Hepatocyte (in vitro differentiated cells): ENCODE results near the gene RNMT. TPM values are rescaled to one million over a fixed set of nuclear protein-coding genes. Genes with fewer than 3 reads are reported as not detected.
"Not testable (repeated sequence)": the region's sequence is repeated elsewhere in the genome, so short reads cannot be mapped to it uniquely, and the experiment has no call there.

Experiments
- DNase-seq: peaks from one replicate; pipeline ENCODE4 v3.0.0-alpha.2; 2016; ENCODE audit warnings: low spot score
- H2AFZ ChIP-seq: fragments of 200-600 bp; sonication (generic); 2 replicates; pipeline ENCODE4 v1.6.0; 2016; ENCODE audit warnings: antibody characterized with exemption, mild to moderate bottlenecking
- H3K27ac ChIP-seq: fragments of 200-600 bp; sonication (generic); 2 replicates; pipeline ENCODE4 v1.5.1; 2016; ENCODE audit warnings: mild to moderate bottlenecking
- H3K27me3 ChIP-seq: fragments of 200-600 bp; sonication (generic); 2 replicates; pipeline ENCODE4 v1.6.1; 2016
- H3K36me3 ChIP-seq: fragments of 200-600 bp; sonication (generic); replicated peaks from 2 replicates; pipeline ENCODE4 v1.5.1; 2016; ENCODE audit warnings: low read depth; ENCODE audit not compliant: insufficient read depth
- H3K4me1 ChIP-seq: fragments of 200-600 bp; sonication (generic); 2 replicates; pipeline ENCODE4 v1.5.1; 2016; ENCODE audit warnings: mild to moderate bottlenecking, moderate library complexity; ENCODE audit not compliant: insufficient read depth
- H3K4me2 ChIP-seq: fragments of 200-600 bp; sonication (generic); 2 replicates; pipeline ENCODE4 v1.6.0; 2016
- H3K4me3 ChIP-seq: fragments of 200-600 bp; sonication (generic); 2 replicates; pipeline ENCODE4 v1.5.1; 2016; ENCODE audit warnings: mild to moderate bottlenecking
- H3K79me2 ChIP-seq: fragments of 200-600 bp; sonication (generic); 2 replicates; pipeline ENCODE4 v1.6.0; 2017; ENCODE audit warnings: mild to moderate bottlenecking
- H3K9me2 ChIP-seq: fragments of 200-600 bp; sonication (generic); replicated peaks from 2 replicates; pipeline ENCODE4 v1.6.0; 2017; ENCODE audit warnings: mild to moderate bottlenecking; ENCODE audit not compliant: insufficient read depth
- H3K9me3 ChIP-seq: fragments of 200-600 bp; sonication (generic); 2 replicates; pipeline ENCODE4 v1.5.1; 2016; ENCODE audit warnings: low read depth, mild to moderate bottlenecking
- H4K20me1 ChIP-seq: fragments of 200-600 bp; sonication (generic); 2 replicates; pipeline ENCODE4 v1.6.0; 2016; ENCODE audit warnings: mild to moderate bottlenecking; ENCODE audit not compliant: insufficient read depth, poor library complexity, severe bottlenecking
- EZH2 ChIP-seq: fragments of 200-600 bp; sonication (generic); IDR thresholded peaks from 2 replicates; pipeline ENCODE4 v1.6.1; 2016; ENCODE audit warnings: antibody characterized with exemption, mild to moderate bottlenecking, borderline replicate concordance
- EZH2phosphoT487 ChIP-seq: fragments of 200-600 bp; sonication (generic); IDR thresholded peaks from one replicate; pipeline ENCODE4 v1.6.1; 2018; ENCODE audit warnings: antibody characterized with exemption, mild to moderate bottlenecking, low read depth, moderate library complexity; ENCODE audit not compliant: unreplicated experiment, severe bottlenecking
- WGBS: methylation state at CpG from one replicate; pipeline ENCODE4 v1.1.6; 2016; ENCODE audit warnings: low lambda C conversion rate; ENCODE audit errors: missing lambda C conversion rate; 5-methylcytosine and 5-hydroxymethylcytosine counted together
- polyA plus RNA-seq: library from polyadenylated mRNA; unstranded; fragments of >200 nt; fragmentation: Nextera tagmentation; extraction: Ambion mirVana; gene quantifications from 2 replicates; pipeline ENCODE4 v1.2.1, GENCODE V29; 2016
- total RNA-seq: library from RNA; depleted of rRNA; stranded (reverse); fragments of >200 nt; gene quantifications from 2 replicates; pipeline ENCODE4 v1.2.3, GENCODE V29; 2014
- TF ChIP-seq, protein P1 (sequence below): fragments of 200-600 bp; sonication (generic); IDR thresholded peaks from 2 replicates; pipeline ENCODE4 v1.5.1; 2016; ENCODE audit warnings: antibody characterized with exemption, mild to moderate bottlenecking; ENCODE audit not compliant: poor library complexity

Gene RNMT
- total RNA-seq = 36.1 and 40.4 TPM in 2 replicates
- 34.5 and 38.6 TPM in 2 replicates for polyA plus RNA-seq

DNA sequence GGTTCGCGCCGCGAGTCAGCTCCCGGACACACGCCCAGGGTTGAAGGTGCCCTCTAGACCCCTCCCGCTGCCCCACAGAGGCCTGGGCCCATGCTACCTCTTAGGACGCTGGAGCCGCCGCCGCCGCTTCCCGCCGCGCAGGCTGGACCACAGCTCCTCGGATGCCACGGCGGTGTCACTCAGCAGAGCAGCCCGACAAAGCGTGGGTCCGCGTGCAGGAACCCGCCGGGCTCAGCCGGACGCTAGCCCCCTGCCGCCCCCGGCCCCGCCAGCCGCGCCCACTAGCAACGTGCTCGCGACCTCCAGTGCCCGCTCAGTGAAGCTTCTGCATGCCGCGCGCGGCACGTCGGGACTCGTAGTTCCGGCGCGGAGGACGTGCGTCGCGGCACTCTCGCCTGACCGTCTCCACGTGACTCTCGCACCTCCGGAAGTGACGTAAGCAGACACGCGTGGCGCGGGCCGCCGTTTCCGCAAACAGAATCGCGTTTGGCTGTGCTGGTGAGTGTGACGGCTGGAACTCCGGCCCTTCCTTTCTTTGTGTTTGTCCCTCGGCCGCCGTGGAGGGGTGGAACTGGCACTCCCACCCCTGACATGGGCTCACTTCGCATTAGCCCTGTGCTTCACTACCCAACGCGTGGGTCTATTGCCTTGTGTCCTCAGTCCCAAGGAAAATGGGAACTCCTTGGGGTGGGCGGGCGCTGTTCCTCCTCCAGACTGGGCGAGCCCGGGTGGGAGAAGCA, at the start of gene RNMT, which contains the start of gene FAM210A:
RNMT (plus strand) TSS at position 442 of the 740 bp plus-strand sequence. CDS start 4,845 bp downstream, outside the sequence.
FAM210A (minus strand) TSS at position 327 of the 740 bp plus-strand sequence. CDS start 44,481 bp downstream, outside the sequence.
- H3K4me2 ChIP-seq = peak within 1 kb of the TSS; percentile 79
- 1% methylated on average over 52 of the region's 76 CpGs for WGBS
- H4K20me1 ChIP-seq = peaks cover 21% of the 10 kb centered on the region
- H3K9me3 ChIP-seq = no peaks in the 10 kb centered on the region
- DNase-seq = peak; percentile 98
- no peaks in the 10 kb centered on the region for H3K9me2 ChIP-seq
- no peaks in the 10 kb centered on the region for H3K36me3 ChIP-seq
- TF ChIP-seq, protein P1, sequence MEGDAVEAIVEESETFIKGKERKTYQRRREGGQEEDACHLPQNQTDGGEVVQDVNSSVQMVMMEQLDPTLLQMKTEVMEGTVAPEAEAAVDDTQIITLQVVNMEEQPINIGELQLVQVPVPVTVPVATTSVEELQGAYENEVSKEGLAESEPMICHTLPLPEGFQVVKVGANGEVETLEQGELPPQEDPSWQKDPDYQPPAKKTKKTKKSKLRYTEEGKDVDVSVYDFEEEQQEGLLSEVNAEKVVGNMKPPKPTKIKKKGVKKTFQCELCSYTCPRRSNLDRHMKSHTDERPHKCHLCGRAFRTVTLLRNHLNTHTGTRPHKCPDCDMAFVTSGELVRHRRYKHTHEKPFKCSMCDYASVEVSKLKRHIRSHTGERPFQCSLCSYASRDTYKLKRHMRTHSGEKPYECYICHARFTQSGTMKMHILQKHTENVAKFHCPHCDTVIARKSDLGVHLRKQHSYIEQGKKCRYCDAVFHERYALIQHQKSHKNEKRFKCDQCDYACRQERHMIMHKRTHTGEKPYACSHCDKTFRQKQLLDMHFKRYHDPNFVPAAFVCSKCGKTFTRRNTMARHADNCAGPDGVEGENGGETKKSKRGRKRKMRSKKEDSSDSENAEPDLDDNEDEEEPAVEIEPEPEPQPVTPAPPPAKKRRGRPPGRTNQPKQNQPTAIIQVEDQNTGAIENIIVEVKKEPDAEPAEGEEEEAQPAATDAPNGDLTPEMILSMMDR = peak; percentile 20
- TF ChIP-seq EZH2phosphoT487 (no peak), EZH2 (no peak)
- peaks cover 88% of the 10 kb centered on the region for H3K79me2 ChIP-seq
- H3K27me3 ChIP-seq = no peaks in the 10 kb centered on the region
- H3K4me3 ChIP-seq = peak within 1 kb of the TSS; percentile 79
- peak within 1 kb of the TSS; percentile 99 for H3K27ac ChIP-seq
- H2AFZ ChIP-seq = peak within 1 kb of the TSS; percentile 67
- peaks cover 5% of the 10 kb centered on the region for H3K4me1 ChIP-seq

DNA sequence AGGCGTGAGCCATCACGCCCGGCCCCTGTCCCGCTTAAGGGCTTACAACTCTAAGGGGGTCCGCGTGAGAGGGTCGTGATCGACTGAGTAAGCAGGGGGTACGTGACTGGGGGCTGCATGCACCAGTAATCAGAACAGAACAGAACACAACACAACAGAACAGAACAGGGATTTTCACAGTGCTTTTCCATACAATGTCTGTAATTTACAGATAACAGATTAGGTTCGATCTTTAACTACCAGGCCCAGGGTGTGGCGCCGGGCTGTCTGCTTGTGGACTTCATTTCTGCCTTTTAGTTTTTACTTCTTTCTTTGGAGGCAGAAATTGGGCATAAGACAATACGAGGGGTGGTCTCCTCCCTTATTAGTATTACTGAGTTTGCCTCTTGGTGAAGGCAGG, 49.1 kb upstream of the RNMT start:
- not testable (repeated sequence) for H3K36me3 ChIP-seq, H3K9me2 ChIP-seq, H3K4me3 ChIP-seq, H3K4me2 ChIP-seq, H3K4me1 ChIP-seq, DNase-seq, H3K27me3 ChIP-seq, H3K9me3 ChIP-seq, H2AFZ ChIP-seq, H3K27ac ChIP-seq, H3K79me2 ChIP-seq, H4K20me1 ChIP-seq
- WGBS = 95% methylated on average over 13 of the region's 13 CpGs

DNA sequence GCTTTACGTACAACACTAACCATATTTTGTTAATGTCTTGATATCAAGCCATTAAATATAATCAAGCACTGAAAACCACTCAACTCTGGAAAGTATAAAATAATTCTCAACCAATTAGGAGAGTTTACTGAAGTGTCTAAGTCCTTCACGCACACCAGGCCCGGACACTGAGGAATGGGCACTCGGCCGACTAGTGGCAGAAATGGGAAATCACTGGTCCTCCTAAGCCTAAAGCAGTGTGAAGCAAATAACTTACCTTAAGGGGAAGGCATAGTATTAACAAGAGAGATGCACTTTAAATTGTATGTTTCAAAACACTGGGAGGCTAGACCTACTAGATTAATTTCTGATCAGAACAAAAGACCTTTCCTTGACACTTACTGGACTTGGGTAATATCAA, 45.9 kb upstream of the RNMT start:
- Histone ChIP-seq H3K9me2 (no peaks in the 10 kb centered on the region), H2AFZ (no peak overlapping the region), H3K4me1 (no peaks in the 10 kb centered on the region), H4K20me1 (no peaks in the 10 kb centered on the region), H3K27me3 (no peaks in the 10 kb centered on the region), H3K4me2 (no peak overlapping the region), H3K36me3 (no peaks in the 10 kb centered on the region), H3K27ac (no peak overlapping the region), H3K4me3 (no peak overlapping the region), H3K79me2 (peaks cover 28% of the 10 kb centered on the region), H3K9me3 (no peaks in the 10 kb centered on the region)
- DNase-seq = peak; percentile 48
- no peak for TF ChIP-seq EZH2
- TF ChIP-seq, protein P1 = peak; percentile 49
- 48% methylated on average over 5 of the region's 5 CpGs for WGBS

DNA sequence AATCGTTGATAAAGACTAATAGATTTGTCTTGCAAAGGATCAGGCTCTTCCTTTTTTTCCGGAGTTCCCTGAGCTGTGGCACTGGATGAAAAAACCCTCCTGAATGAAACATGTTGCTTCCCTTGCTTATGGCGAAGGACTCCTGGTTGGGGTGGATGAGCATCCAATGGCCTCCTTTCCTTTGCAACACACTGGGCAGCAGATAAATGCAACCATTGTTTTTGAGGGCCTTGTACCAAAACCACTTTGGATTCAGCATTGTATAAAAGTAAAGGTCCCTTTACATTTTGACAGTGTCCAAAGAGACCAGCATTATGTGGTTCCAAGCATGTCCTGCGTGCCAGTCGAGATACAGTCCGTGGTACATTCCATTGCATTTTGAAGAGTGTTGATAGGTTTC, 44.8 kb upstream of the RNMT start:
- no peaks in the 10 kb centered on the region for H3K27me3 ChIP-seq
- no peak overlapping the region for H2AFZ ChIP-seq
- H3K9me2 ChIP-seq = no peaks in the 10 kb centered on the region
- WGBS = 98% methylated on average over 6 of the region's 6 CpGs
- no peaks in the 10 kb centered on the region for H4K20me1 ChIP-seq
- H3K79me2 ChIP-seq = peaks cover 38% of the 10 kb centered on the region
- no peaks in the 10 kb centered on the region for H3K9me3 ChIP-seq
- no peak overlapping the region for H3K4me3 ChIP-seq
- no peaks in the 10 kb centered on the region for H3K4me1 ChIP-seq
- H3K4me2 ChIP-seq = no peak overlapping the region
- DNase-seq = no peak
- H3K27ac ChIP-seq = no peak overlapping the region
- no peaks in the 10 kb centered on the region for H3K36me3 ChIP-seq
- TF ChIP-seq EZH2phosphoT487 = no peak
- TF ChIP-seq EZH2 = no peak
- TF ChIP-seq, protein P1 = no peak
